AG10803 (cell line): ENCODE results near the gene FANCL.
"Not testable (repeated sequence)": the region's sequence is repeated elsewhere in the genome, so short reads cannot be mapped to it uniquely, and the experiment has no call there.

Experiments used
- DNase-seq: peaks from one replicate; pipeline ENCODE4 v3.0.0; 2010; ENCODE audit warnings: low read depth
- H3K4me3 ChIP-seq: 2 replicates; pipeline ENCODE4 v1.5.1; 2011; ENCODE audit warnings: mild to moderate bottlenecking, low read length, control low read depth
- TF ChIP-seq, protein P1 (sequence below): conservative IDR thresholded peaks from 2 replicates; pipeline ENCODE4 v1.5.1; 2011; ENCODE audit warnings: mild to moderate bottlenecking, low read length, control low read depth, inconsistent platforms

Gene FANCL

DNA sequence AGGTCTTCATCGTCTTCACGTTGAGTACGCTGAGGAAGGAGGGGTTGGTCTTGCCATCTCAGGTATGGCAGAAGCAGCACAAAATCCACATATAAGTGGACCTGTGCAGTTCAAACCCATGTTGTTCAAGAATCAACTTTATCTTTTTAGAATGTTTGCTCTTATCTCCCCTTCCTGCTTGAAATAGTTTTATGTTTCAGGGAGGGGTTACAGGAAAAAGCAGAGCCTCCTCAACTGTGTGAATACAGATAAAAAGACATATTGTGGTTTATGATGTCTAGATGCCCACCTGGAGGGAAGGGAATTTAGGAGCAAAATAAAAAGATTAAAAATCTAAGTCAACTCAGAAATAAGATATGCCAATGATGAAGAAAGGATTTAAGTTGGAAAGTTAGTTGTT, 118.6 kb downstream of the FANCL start:
- H3K4me3 ChIP-seq, result no peak overlapping the region
- DNase-seq, result no peak
- TF ChIP-seq, protein P1, sequence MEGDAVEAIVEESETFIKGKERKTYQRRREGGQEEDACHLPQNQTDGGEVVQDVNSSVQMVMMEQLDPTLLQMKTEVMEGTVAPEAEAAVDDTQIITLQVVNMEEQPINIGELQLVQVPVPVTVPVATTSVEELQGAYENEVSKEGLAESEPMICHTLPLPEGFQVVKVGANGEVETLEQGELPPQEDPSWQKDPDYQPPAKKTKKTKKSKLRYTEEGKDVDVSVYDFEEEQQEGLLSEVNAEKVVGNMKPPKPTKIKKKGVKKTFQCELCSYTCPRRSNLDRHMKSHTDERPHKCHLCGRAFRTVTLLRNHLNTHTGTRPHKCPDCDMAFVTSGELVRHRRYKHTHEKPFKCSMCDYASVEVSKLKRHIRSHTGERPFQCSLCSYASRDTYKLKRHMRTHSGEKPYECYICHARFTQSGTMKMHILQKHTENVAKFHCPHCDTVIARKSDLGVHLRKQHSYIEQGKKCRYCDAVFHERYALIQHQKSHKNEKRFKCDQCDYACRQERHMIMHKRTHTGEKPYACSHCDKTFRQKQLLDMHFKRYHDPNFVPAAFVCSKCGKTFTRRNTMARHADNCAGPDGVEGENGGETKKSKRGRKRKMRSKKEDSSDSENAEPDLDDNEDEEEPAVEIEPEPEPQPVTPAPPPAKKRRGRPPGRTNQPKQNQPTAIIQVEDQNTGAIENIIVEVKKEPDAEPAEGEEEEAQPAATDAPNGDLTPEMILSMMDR, result no peak

GRCh38 chr2:58122040-58122439, 119.1 kb downstream of the FANCL start:
- DNase-seq, result no peak
- TF ChIP-seq, protein P1, result no peak
- H3K4me3 ChIP-seq, result no peak overlapping the region

DNA sequence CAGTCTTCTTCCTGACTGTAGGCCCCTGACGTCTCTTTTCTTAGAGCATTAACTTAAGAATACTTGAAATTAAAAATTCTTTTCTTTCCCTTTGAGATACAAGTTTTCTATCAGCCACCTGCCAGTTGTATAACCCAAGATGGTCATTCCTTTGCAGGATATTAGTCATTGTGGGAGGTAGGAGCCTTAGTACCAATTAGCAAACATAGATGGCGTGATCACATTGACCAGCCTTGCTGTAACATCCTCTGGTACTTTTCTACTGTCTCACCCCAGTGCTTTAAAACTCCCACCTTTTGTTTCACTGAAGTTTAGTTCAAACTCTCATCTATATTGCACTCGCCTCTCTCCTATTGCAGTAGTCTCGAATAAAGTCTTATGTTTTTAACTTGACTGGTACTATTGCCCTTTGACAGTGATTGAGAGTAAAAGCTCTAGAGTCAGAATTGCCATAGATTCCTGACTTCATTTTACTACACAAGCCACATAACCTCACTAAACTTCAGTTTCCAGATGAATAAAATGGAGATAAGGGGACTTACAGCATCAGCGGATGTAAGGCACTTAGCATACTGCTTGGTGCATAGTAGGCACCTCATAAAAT, 120.4 kb downstream of the FANCL start:
- H3K4me3 ChIP-seq, result no peak overlapping the region
- TF ChIP-seq, protein P1, result no peak
- no peak for DNase-seq

- DNase-seq, H3K4me3 ChIP-seq: not testable (repeated sequence)
These were observed 127.6 kb downstream of the FANCL start for GRCh38 chr2:58113563-58113962.

DNA sequence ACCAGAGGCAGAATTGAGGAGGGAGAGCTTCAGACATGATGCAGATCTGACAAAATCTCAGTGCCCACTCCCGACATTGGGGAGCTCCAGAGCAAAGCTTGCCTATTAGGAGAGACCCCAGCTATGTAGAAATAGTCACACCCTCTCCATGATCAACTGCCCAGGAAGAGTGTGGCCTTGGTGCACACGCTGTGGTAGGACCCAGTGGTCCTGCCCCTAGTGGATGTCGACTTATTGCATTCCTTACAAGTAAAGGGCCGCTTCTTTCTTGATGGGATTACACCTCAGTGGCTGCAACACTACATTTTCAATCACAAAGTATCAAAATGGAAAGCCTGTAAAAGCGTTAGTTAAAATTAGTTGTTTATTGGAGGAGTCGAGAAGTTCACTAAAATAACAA, 130.4 kb downstream of the FANCL start:
- DNase-seq, result no peak
- no peak overlapping the region for H3K4me3 ChIP-seq
- TF ChIP-seq, protein P1, result no peak

DNA sequence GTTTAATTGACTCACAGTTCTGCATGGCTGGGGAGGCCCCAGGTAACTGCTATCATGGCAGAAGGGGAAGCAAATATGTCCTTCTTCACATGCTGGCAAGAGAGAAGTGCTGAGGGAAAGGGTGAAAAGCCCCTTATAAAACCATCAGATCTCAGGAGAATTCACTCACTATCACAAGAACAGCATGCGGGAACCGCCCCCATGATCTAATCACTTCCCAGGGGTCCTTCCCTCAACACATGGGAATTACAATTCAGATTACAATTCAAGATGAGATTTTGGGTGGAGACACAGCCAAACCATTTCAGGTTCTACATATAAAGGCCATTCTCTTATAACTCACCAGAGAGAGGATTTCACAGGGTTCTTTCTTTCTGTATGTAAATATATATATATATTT, 131.6 kb downstream of the FANCL start:
- H3K4me3 ChIP-seq, result no peak overlapping the region
- TF ChIP-seq, protein P1, result no peak
- DNase-seq, result no peak
